ENCODE measurements around the gene ANKRD65. TPM values are rescaled to one million over a fixed set of nuclear protein-coding genes. Genes with fewer than 3 reads are reported as not detected.

Gene ANKRD65
- total RNA-seq, 1 donor from 2014 or later: 1.4 TPM

DNA sequence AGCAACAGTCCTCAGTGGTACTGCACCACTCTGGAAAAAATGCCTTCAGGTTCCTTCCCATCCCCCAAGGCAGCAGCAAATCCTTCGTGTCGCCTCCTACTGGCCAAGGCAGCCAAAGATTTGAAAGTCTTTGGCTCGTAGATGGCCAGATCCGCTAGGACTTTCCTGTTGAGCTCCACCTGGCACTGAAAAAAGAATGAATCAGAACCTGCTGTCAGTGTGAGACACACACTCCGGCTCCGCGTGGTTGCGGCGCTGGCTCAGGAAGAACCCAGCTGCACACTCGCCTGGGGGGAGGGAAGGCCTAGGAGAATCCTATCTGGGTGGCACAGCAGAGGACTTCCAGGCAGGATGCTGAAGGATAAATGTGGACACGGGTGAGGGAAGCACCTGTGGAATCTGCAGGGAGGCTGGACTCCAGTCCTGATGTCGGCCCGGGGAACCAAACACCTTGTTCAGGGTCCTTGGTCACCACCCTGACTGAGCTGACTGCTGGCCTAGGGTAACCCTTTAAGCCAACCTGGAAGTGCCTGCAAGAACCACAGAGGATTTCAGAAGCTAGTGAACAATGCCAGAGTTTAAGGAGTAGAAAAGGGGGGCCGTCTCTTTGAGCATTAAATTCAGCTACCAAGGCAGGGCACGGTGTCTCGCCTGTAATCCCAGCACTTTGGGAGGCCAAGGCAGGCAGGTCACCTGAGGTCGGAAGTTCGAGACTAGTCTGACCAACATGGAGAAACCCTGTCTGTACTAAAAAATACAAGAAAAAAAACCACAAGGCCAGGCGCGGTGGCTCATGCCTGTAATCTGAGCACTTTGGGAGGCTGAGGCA lies 18.8 kb downstream of the ANKRD65 start:
- H3K4me3 ChIP-seq (ENCODE audit: low read depth, low read length): no peak overlapping the region
- peaks cover 9% of the 10 kb centered on the region for H3K36me3 ChIP-seq (ENCODE audit: control insufficient read depth, insufficient read depth, low read length)
- no peaks in the 10 kb centered on the region for H3K27me3 ChIP-seq (ENCODE audit: control insufficient read depth, insufficient read depth, low read length)
- DNase-seq (ENCODE audit: low read depth): no peak
- TF ChIP-seq, protein P1, sequence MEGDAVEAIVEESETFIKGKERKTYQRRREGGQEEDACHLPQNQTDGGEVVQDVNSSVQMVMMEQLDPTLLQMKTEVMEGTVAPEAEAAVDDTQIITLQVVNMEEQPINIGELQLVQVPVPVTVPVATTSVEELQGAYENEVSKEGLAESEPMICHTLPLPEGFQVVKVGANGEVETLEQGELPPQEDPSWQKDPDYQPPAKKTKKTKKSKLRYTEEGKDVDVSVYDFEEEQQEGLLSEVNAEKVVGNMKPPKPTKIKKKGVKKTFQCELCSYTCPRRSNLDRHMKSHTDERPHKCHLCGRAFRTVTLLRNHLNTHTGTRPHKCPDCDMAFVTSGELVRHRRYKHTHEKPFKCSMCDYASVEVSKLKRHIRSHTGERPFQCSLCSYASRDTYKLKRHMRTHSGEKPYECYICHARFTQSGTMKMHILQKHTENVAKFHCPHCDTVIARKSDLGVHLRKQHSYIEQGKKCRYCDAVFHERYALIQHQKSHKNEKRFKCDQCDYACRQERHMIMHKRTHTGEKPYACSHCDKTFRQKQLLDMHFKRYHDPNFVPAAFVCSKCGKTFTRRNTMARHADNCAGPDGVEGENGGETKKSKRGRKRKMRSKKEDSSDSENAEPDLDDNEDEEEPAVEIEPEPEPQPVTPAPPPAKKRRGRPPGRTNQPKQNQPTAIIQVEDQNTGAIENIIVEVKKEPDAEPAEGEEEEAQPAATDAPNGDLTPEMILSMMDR (IDR thresholded peaks at IDR 0.05; ENCODE audit: insufficient read depth, low read length, poor library complexity, severe bottlenecking): peak; percentile 74

DNA sequence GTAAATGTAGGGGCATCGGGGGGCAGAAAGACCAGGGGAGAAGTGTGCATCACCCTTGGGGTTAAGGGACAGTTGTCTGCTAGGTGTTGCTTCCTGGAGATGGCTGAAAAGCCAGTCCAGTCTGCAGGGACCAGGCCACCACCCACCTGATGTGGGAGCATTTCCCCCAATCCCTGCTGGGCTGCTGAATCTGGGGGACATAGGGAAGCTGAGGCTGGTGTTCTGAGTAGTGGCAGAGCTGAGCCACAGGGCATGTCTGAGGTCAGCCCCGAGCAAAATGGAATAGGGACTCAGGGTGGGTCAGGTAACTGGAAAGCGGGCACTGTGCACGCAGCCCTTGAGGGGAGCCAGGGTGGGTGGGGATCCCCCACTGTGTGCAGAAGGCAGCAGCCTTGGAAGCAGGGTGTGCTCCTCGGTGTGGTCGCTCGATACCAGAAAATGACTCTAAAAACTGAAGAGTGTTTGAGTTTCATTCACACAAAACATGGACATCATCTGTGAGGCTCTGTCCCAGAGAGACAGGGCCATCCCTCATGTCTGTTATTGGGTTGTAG lies 19.5 kb downstream of the ANKRD65 start:
- DNase-seq (ENCODE audit: low read depth): no peak
- Histone ChIP-seq H3K36me3 (ENCODE audit: control insufficient read depth, insufficient read depth, low read length) (peaks cover 9% of the 10 kb centered on the region), H3K4me3 (ENCODE audit: low read depth, low read length) (no peak overlapping the region), H3K27me3 (ENCODE audit: control insufficient read depth, insufficient read depth, low read length) (no peaks in the 10 kb centered on the region)
- TF ChIP-seq, protein P1 (IDR thresholded peaks at IDR 0.05; ENCODE audit: insufficient read depth, low read length, poor library complexity, severe bottlenecking): no peak

GRCh38 chr1:1400576-1401456 lies 20.3 kb downstream of the ANKRD65 start:
- peak overlapping the region; percentile 96 for H3K4me3 ChIP-seq (ENCODE audit: low read depth, low read length)
- TF ChIP-seq, protein P1 (IDR thresholded peaks at IDR 0.05; ENCODE audit: insufficient read depth, low read length, poor library complexity, severe bottlenecking): no peak
- DNase-seq (ENCODE audit: low read depth): no peak
- no peaks in the 10 kb centered on the region for H3K27me3 ChIP-seq (ENCODE audit: control insufficient read depth, insufficient read depth, low read length)
- H3K36me3 ChIP-seq (ENCODE audit: control insufficient read depth, insufficient read depth, low read length): peaks cover 9% of the 10 kb centered on the region

GRCh38 chr1:1399872-1400575 lies 21.1 kb downstream of the ANKRD65 start:
- TF ChIP-seq, protein P1 (IDR thresholded peaks at IDR 0.05; ENCODE audit: insufficient read depth, low read length, poor library complexity, severe bottlenecking): no peak
- H3K27me3 ChIP-seq (ENCODE audit: control insufficient read depth, insufficient read depth, low read length): no peaks in the 10 kb centered on the region
- no peak for DNase-seq (ENCODE audit: low read depth)
- peak overlapping the region; percentile 96 for H3K4me3 ChIP-seq (ENCODE audit: low read depth, low read length)
- peaks cover 10% of the 10 kb centered on the region for H3K36me3 ChIP-seq (ENCODE audit: control insufficient read depth, insufficient read depth, low read length)

GRCh38 chr1:1399187-1399871 lies 21.7 kb downstream of the ANKRD65 start, which contains the start of gene CCNL2:
Gene CCNL2 (minus strand): TSS chr1:1399335. CDS start chr1:1399306, 29 bp downstream.
- TF ChIP-seq, protein P1 (IDR thresholded peaks at IDR 0.05; ENCODE audit: insufficient read depth, low read length, poor library complexity, severe bottlenecking): peak; percentile 54
- DNase-seq (ENCODE audit: low read depth): peak; percentile 84
- H3K27me3 ChIP-seq (ENCODE audit: control insufficient read depth, insufficient read depth, low read length): no peaks in the 10 kb centered on the region
- H3K4me3 ChIP-seq (ENCODE audit: low read depth, low read length): peak within 1 kb of the TSS; percentile 96
- H3K36me3 ChIP-seq (ENCODE audit: control insufficient read depth, insufficient read depth, low read length): peaks cover 10% of the 10 kb centered on the region

Measured in kidney epithelial cell (primary cell).